GM12878 (cell line): ENCODE measurements around the gene TMEM120B. TPM values are rescaled to one million over a fixed set of nuclear protein-coding genes. Genes with fewer than 3 reads are reported as not detected.

Source experiments
- ATF3 ChIP-seq: IDR thresholded peaks from 2 replicates; pipeline ENCODE4 v1.6.1; 2011; ENCODE audit warnings: low read depth, mild to moderate bottlenecking, low read length, moderate library complexity, borderline replicate concordance; ENCODE audit errors: extremely low read depth
- BACH1 ChIP-seq: fragments of 450-650 bp; IDR thresholded peaks from 2 replicates; pipeline ENCODE4 v1.6.1; 2017; ENCODE audit warnings: mild to moderate bottlenecking, borderline replicate concordance
- CBX3 ChIP-seq: fragments of 200-600 bp; sonication (generic); IDR thresholded peaks from 2 replicates; pipeline ENCODE4 v1.6.1; 2016; ENCODE audit warnings: low read depth, borderline replicate concordance
- CEBPB ChIP-seq, 2 experiments: fragments of 150-350 bp in 1 of 2; IDR thresholded peaks; 2 replicates each; pipeline ENCODE4 v1.6.1; 2012 to 2014; ENCODE audit warnings: low read depth in 2 of 2, low read length in 2 of 2, borderline replicate concordance in 1 of 2, inconsistent platforms in 1 of 2
- CHD1 ChIP-seq: IDR thresholded peaks from 2 replicates; pipeline ENCODE4 v1.6.1; 2012; ENCODE audit warnings: low read depth, low read length, improper control_type of control experiment
- CHD4 ChIP-seq: fragments of 200-600 bp; sonication (generic); IDR thresholded peaks from 2 replicates; pipeline ENCODE4 v1.6.1; 2016; ENCODE audit warnings: mild to moderate bottlenecking
- CREM ChIP-seq: IDR thresholded peaks from 2 replicates; pipeline ENCODE4 v1.6.1; 2014; ENCODE audit warnings: antibody characterized with exemption, low read depth
- E2F4 ChIP-seq: IDR thresholded peaks from 2 replicates; pipeline ENCODE4 v1.6.1; 2012; ENCODE audit warnings: low read depth, low read length, improper control_type of control experiment
- GATAD2B ChIP-seq: fragments of 450-650 bp; conservative IDR thresholded peaks from 2 replicates; pipeline ENCODE4 v1.6.1; 2017; ENCODE audit warnings: low read depth, mild to moderate bottlenecking, moderate library complexity
- IKZF2 ChIP-seq, 2 experiments: fragments of 450-650 bp; IDR thresholded peaks; 2 replicates each; pipeline ENCODE4 v1.6.1; 2017; ENCODE audit warnings: mild to moderate bottlenecking in 2 of 2, moderate library complexity in 2 of 2
- IRF3 ChIP-seq: fragments of 450-650 bp; IDR thresholded peaks from 2 replicates; pipeline ENCODE4 v1.6.1; 2014; ENCODE audit warnings: mild to moderate bottlenecking
- IRF4 ChIP-seq: IDR thresholded peaks from 2 replicates; pipeline ENCODE4 v1.6.1; 2011; ENCODE audit warnings: low read depth, low read length
- KAT2A ChIP-seq: conservative IDR thresholded peaks from 2 replicates; pipeline ENCODE4 v1.6.1; 2011; ENCODE audit warnings: low read depth, low read length; ENCODE audit not compliant: control insufficient read depth
- MXI1 ChIP-seq: fragments of 150-350 bp; IDR thresholded peaks from 2 replicates; pipeline ENCODE4 v1.6.1; 2011; ENCODE audit warnings: low read depth, mild to moderate bottlenecking, inconsistent platforms, low read length, improper control_type of control experiment
- MYB ChIP-seq: fragments of 150-350 bp; IDR thresholded peaks from 2 replicates; pipeline ENCODE4 v1.6.1; 2014; ENCODE audit warnings: mild to moderate bottlenecking, low read depth, low read length, borderline replicate concordance
- NFXL1 ChIP-seq: fragments of 450-650 bp; IDR thresholded peaks from 2 replicates; pipeline ENCODE4 v1.6.1; 2017; ENCODE audit warnings: antibody characterized with exemption, mild to moderate bottlenecking, borderline replicate concordance
- POLR2A ChIP-seq: IDR thresholded peaks from 2 replicates; pipeline ENCODE4 v1.6.1; 2011; ENCODE audit warnings: low read depth, mild to moderate bottlenecking, low read length
- RUNX3 ChIP-seq: IDR thresholded peaks from 2 replicates; pipeline ENCODE4 v1.6.1; 2012; ENCODE audit warnings: low read length, inconsistent platforms
- SUPT20H ChIP-seq: IDR thresholded peaks from 2 replicates; pipeline ENCODE4 v1.6.1; 2011; ENCODE audit warnings: low read depth, mild to moderate bottlenecking, low read length, moderate library complexity, borderline replicate concordance; ENCODE audit not compliant: control insufficient read depth
- TARDBP ChIP-seq: IDR thresholded peaks from 2 replicates; pipeline ENCODE4 v1.6.1; 2016; ENCODE audit warnings: borderline replicate concordance
- USF2 ChIP-seq: IDR thresholded peaks from 2 replicates; pipeline ENCODE4 v1.6.1; 2011; ENCODE audit warnings: low read depth, low read length, improper control_type of control experiment, borderline replicate concordance
- YY1 ChIP-seq: IDR thresholded peaks from 2 replicates; pipeline ENCODE4 v1.6.1; 2011; ENCODE audit warnings: low read depth, mild to moderate bottlenecking, low read length
- ZBTB4 ChIP-seq: fragments of 450-650 bp; formaldehyde crosslinking; IDR thresholded peaks from 2 replicates; pipeline ENCODE4 v1.4.0; 2022; ENCODE audit warnings: mild to moderate bottlenecking, moderate library complexity
- ZNF217 ChIP-seq: fragments of 450-650 bp; IDR thresholded peaks from 2 replicates; pipeline ENCODE4 v1.6.1; 2017; ENCODE audit warnings: antibody characterized with exemption, mild to moderate bottlenecking
- polyA plus RNA-seq, 11 experiments: library from polyadenylated mRNA; depleted of rRNA in 4 of 11; unstranded in 6 of 11; stranded (reverse) in 5 of 11; fragments of >200 nt; fragmentation: Nextera tagmentation in 4 of 11; fragmentation: Illumina TruSeq in 1 of 11; extraction: Ambion mirVana in 4 of 11; extraction: Trizol in 1 of 11; gene quantifications; 1 replicate in 1 of 11; 2 replicates in 10 of 11; pipeline versions ENCODE4 v1.2.1 to v1.2.3, GENCODE V29; 2011 to 2016; ENCODE audit warnings: inconsistent platforms in 2 of 11, missing spikeins in 2 of 11, low read depth in 1 of 11
- total RNA-seq, 4 experiments: library from RNA; depleted of rRNA in 3 of 4; stranded (reverse); fragments of >200 nt in 3 of 4; fragmentation: Illumina TruSeq in 1 of 4; extraction: Trizol in 1 of 4; gene quantifications; 2 replicates each; pipeline versions ENCODE4 v1.2.1 to v1.2.3, GENCODE V29; 2013 to 2021

The TMEM120B gene
- total and polyA plus RNA-seq, 10 of the 15 experiments (the other 5 are each of a cell fraction or from before 2014, with no cell fraction given): 4.0 to 26.2 (median 9.2) TPM

- 0 out of 2 replicates have a peak, but pooled peaks have one; percentile 2 for TF ChIP-seq ATF3
- no peak for TF ChIP-seq KAT2A
- no peak for TF ChIP-seq MXI1
- TF ChIP-seq BACH1: peak; percentile 9; the same call in 1 of the 2 replicates
- no peak for TF ChIP-seq IKZF2 (IDR thresholded peaks at IDR 0.05)
- TF ChIP-seq RUNX3: peak; percentile 19; the same call in 1 of the 2 replicates
- no peak for TF ChIP-seq CEBPB (IDR thresholded peaks at IDR 0.05; ENCODE audit: borderline replicate concordance in 1 of 2, low read depth in 2 of 2, low read length in 2 of 2)
- peak; percentile 55; the same call in 1 of the 2 replicates for TF ChIP-seq GATAD2B
- TF ChIP-seq ZNF217: no peak
- TF ChIP-seq CHD4: no peak
- no peak for TF ChIP-seq SUPT20H
- TF ChIP-seq CREM: peak; percentile 25; the same call in 1 of the 2 replicates
- TF ChIP-seq E2F4: no peak
- TF ChIP-seq NFXL1: no peak
- TF ChIP-seq CHD1: no peak
- TF ChIP-seq POLR2A: peak; percentile 25; the same call in 1 of the 2 replicates
- TF ChIP-seq TARDBP: peak; percentile 66; the same call in 1 of the 2 replicates
- no peak for TF ChIP-seq IRF4
- no peak for TF ChIP-seq ZBTB4 (CRISPR knock-in tag)
- no peak for TF ChIP-seq IRF3
- TF ChIP-seq MYB: no peak
- TF ChIP-seq CBX3: no peak
- peak; percentile 61 for TF ChIP-seq YY1
- no peak for TF ChIP-seq USF2
These were observed 63.9 kb downstream of the TMEM120B start (continued) for GRCh38 chr12:121776190-121777098.
